IMR-90 (cell line): ENCODE measurements around the gene RPS6KA2. TPM values are rescaled to one million over a fixed set of nuclear protein-coding genes. Genes with fewer than 3 reads are reported as not detected.

Source experiments
- ATAC-seq: fragments of 200-7000 bp; cut with Tn5 transposase; 2 replicates; pipeline ENCODE4 v1.9.1; 2020; ENCODE audit warnings: low read depth, mild to moderate bottlenecking, moderate library complexity
- BruUV-seq: library from RNA; stranded (reverse); fragments of 400-500 nt; replicated peaks from 2 replicates; lab custom pipeline; 2021; lab: Mats Ljungman, UMichigan
- CTCF ChIA-PET: fragments of 300-600 bp; formaldehyde crosslinking; extraction: SDS; loops from one replicate; lab custom pipeline; 2021; ENCODE audit warnings: antibody characterized with exemption; lab: Yijun Ruan, JAX
- POLR2A ChIA-PET: fragments of 300-600 bp; sonication (Branson Sonifier 250); formaldehyde crosslinking; loops from one replicate; lab custom pipeline; 2022; ENCODE audit warnings: antibody characterized with exemption; ENCODE audit not compliant: unreplicated experiment; lab: Charles Lee
- DNase-seq: peaks from one replicate; pipeline ENCODE4 v3.0.0; 2013
- H2AFZ ChIP-seq: replicated peaks from 2 replicates; pipeline ENCODE3; 2013; ENCODE audit warnings: low read length, mild to moderate bottlenecking; ENCODE audit not compliant: poor library complexity
- H2AK5ac ChIP-seq: 2 replicates; pipeline ENCODE4 v1.6.1; 2013; ENCODE audit warnings: low read depth, low read length, inconsistent platforms
- H2AK9ac ChIP-seq: replicated peaks from 2 replicates; pipeline ENCODE3; 2013; ENCODE audit warnings: mild to moderate bottlenecking, low read depth, low read length, moderate library complexity; ENCODE audit not compliant: poor library complexity
- H2BK120ac ChIP-seq: 2 replicates; pipeline ENCODE4 v1.6.1; 2013; ENCODE audit warnings: low read depth, low read length, inconsistent platforms
- H2BK15ac ChIP-seq: 3 replicates; pipeline ENCODE4 v1.6.1; 2013; ENCODE audit warnings: low read depth, low read length, inconsistent platforms
- H2BK20ac ChIP-seq: 2 replicates; pipeline ENCODE4 v1.6.1; 2013; ENCODE audit warnings: low read depth, mild to moderate bottlenecking, inconsistent platforms, low read length, moderate library complexity
- H2BK5ac ChIP-seq: 2 replicates; pipeline ENCODE4 v1.6.1; 2013; ENCODE audit warnings: mild to moderate bottlenecking, low read depth, low read length, inconsistent platforms; ENCODE audit not compliant: poor library complexity, severe bottlenecking
- H3K14ac ChIP-seq: replicated peaks from 2 replicates; pipeline ENCODE4 v1.6.1; 2013; ENCODE audit warnings: low read depth, low read length, inconsistent platforms
- H3K18ac ChIP-seq: 2 replicates; pipeline ENCODE4 v1.6.1; 2013; ENCODE audit warnings: low read depth, low read length, control low read depth
- H3K23ac ChIP-seq: 2 replicates; pipeline ENCODE4 v1.6.1; 2013; ENCODE audit warnings: low read depth, low read length, inconsistent platforms
- H3K27ac ChIP-seq: 2 replicates; pipeline ENCODE4 v1.5.1; 2013; ENCODE audit warnings: mild to moderate bottlenecking, control low read depth, low read length; ENCODE audit not compliant: insufficient read depth
- H3K27me3 ChIP-seq: 2 replicates; pipeline ENCODE4 v1.6.1; 2013; ENCODE audit warnings: low read length; ENCODE audit not compliant: control insufficient read depth, insufficient read depth
- H3K36me3 ChIP-seq: 2 replicates; pipeline ENCODE4 v1.6.1; 2013; ENCODE audit warnings: low read length, mixed read lengths; ENCODE audit not compliant: control insufficient read depth, insufficient read depth
- H3K4ac ChIP-seq: 2 replicates; pipeline ENCODE4 v1.6.1; 2013; ENCODE audit warnings: low read depth, low read length, inconsistent platforms
- H3K4me1 ChIP-seq: 2 replicates; pipeline ENCODE4 v1.6.1; 2013; ENCODE audit warnings: low read length, mixed read lengths; ENCODE audit not compliant: control insufficient read depth, insufficient read depth
- H3K4me2 ChIP-seq: 2 replicates; pipeline ENCODE4 v1.6.1; 2013; ENCODE audit warnings: low read depth, mild to moderate bottlenecking, control low read depth, low read length, moderate library complexity
- H3K4me3 ChIP-seq: 2 replicates; pipeline ENCODE4 v1.5.1; 2013; ENCODE audit warnings: low read depth, mild to moderate bottlenecking, control low read depth, low read length, moderate library complexity; ENCODE audit not compliant: insufficient read depth
- H3K56ac ChIP-seq: 2 replicates; pipeline ENCODE4 v1.6.1; 2013; ENCODE audit warnings: low read length, inconsistent platforms; ENCODE audit not compliant: insufficient read depth; ENCODE audit errors: extremely low read depth
- H3K79me1 ChIP-seq, 2 experiments: 2 replicates each; pipeline ENCODE4 v1.6.1; 2013; ENCODE audit warnings: low read length in 2 of 2, inconsistent platforms in 1 of 2, low read depth in 1 of 2
- H3K9ac ChIP-seq: 2 replicates; pipeline ENCODE4 v1.6.1; 2013; ENCODE audit warnings: low read depth, low read length, control low read depth
- H3K9me1 ChIP-seq: 2 replicates; pipeline ENCODE4 v1.6.1; 2013; ENCODE audit warnings: low read length, inconsistent platforms; ENCODE audit not compliant: insufficient read depth
- H3K9me3 ChIP-seq: 2 replicates; pipeline ENCODE4 v1.6.1; 2013; ENCODE audit warnings: low read length; ENCODE audit not compliant: control insufficient read depth, insufficient read depth
- H4K20me1 ChIP-seq: 2 replicates; pipeline ENCODE4 v1.6.1; 2013; ENCODE audit warnings: low read length, inconsistent platforms; ENCODE audit not compliant: insufficient read depth
- H4K5ac ChIP-seq: 2 replicates; pipeline ENCODE4 v1.6.1; 2013; ENCODE audit warnings: mild to moderate bottlenecking, low read depth, low read length, control low read depth
- H4K8ac ChIP-seq, 2 experiments: 2 replicates each; pipeline ENCODE4 v1.6.1; 2013; ENCODE audit warnings: low read depth in 2 of 2, low read length in 2 of 2, control low read depth in 1 of 2, inconsistent platforms in 1 of 2
- H4K91ac ChIP-seq: 2 replicates; pipeline ENCODE4 v1.6.1; 2013; ENCODE audit warnings: low read depth, low read length, inconsistent platforms; ENCODE audit not compliant: insufficient read depth
- MAZ ChIP-seq: IDR thresholded peaks from 2 replicates; pipeline ENCODE4 v1.6.1; 2012; ENCODE audit warnings: low read depth, mild to moderate bottlenecking, low read length, improper control_type of control experiment, moderate library complexity, borderline replicate concordance
- MXI1 ChIP-seq: IDR thresholded peaks from 2 replicates; pipeline ENCODE4 v1.6.1; 2012; ENCODE audit warnings: low read depth, mild to moderate bottlenecking, low read length, moderate library complexity, borderline replicate concordance
- POLR2A ChIP-seq: IDR thresholded peaks from 2 replicates; pipeline ENCODE4 v1.6.1; 2012; ENCODE audit warnings: mild to moderate bottlenecking, low read depth, low read length
- WGBS, 2 experiments: methylation state at CpG; one replicate each; pipeline versions ENCODE4 v1.1.5 to v1.1.7; 2013; ENCODE audit warnings: missing lambda C conversion rate in 2 of 2; ENCODE audit not compliant: insufficient read length in 1 of 2; ENCODE audit errors: extremely low coverage in 2 of 2; 5-methylcytosine and 5-hydroxymethylcytosine counted together
- dilution Hi-C: fragments of 300-500 bp; cut with HindIII; formaldehyde crosslinking; loops from one replicate; pipeline ENCODE4 v1.14.3; 2018; ENCODE audit warnings: low sequenced_read_pairs; ENCODE audit not compliant: unreplicated experiment
- in situ Hi-C: fragments of 300-500 bp; cut with MboI; formaldehyde crosslinking; loops from 3 replicates; pipeline ENCODE4 v1.14.3; 2019; ENCODE audit warnings: low sequenced_read_pairs, inconsistent platforms, mixed read lengths
- intact Hi-C: fragments of 100-400 bp; cut with micrococcal nuclease; formaldehyde crosslinking; loops from 2 replicates; pipeline ENCODE4 v1.10.0; 2022
- polyA plus RNA-seq, 3 experiments: library from polyadenylated mRNA; depleted of rRNA; stranded (reverse); fragments of >200 nt; gene quantifications; 2 replicates each; pipeline ENCODE4 v1.2.3, GENCODE V29; 2012; ENCODE audit warnings: low replicate concordance in 1 of 3
- total RNA-seq: library from RNA; depleted of rRNA; stranded (reverse); fragments of >200 nt; gene quantifications from 2 replicates; pipeline ENCODE4 v1.2.3, GENCODE V29; 2012
- TF ChIP-seq, protein P1 (sequence below): conservative IDR thresholded peaks from 2 replicates; pipeline ENCODE4 v1.5.1; 2012; ENCODE audit warnings: mild to moderate bottlenecking, low read depth, low read length, improper control_type of control experiment

RPS6KA2 gene
- total and polyA plus RNA-seq, 2 of the 4 experiments (the other 2 are of a cell fraction): 26.9 to 31.3 TPM

DNA sequence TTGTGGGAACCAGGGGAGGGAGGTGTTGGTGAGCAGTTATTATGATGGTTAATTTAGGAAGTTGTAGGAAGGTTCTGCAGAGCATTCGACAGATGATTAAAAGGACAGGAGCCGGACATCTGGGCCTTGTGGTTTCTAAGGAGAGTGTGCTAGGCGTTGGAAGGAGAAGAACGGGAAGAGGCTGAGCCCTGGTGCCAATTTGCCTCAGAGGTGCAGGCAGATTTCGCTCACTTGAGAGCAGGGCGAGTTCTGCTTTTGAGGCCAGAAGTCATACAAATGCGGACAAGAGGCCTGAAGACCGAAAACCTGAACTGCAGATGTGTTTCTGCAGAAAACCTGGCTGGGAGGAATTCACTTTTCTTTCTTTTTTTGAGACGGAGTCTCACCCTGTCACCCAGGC, 30.5 kb upstream of the RPS6KA2 start:
- H3K27me3 ChIP-seq: peaks cover 25% of the 10 kb centered on the region
- no peaks in the 10 kb centered on the region for H4K20me1 ChIP-seq
- no peak overlapping the region for H2BK20ac ChIP-seq
- no peak overlapping the region for H2BK5ac ChIP-seq
- in situ Hi-C loops (no loop called here), intact Hi-C loops (no loop called here), dilution Hi-C loops (no loop called here)
- H4K5ac ChIP-seq: no peak overlapping the region
- no peaks in the 10 kb centered on the region for H3K9me1 ChIP-seq
- H3K4me2 ChIP-seq: no peak overlapping the region; the same call in 1 of the 2 replicates
- H3K9ac ChIP-seq: no peak overlapping the region
- H3K56ac ChIP-seq: no peak overlapping the region
- POLR2A ChIA-PET: no interaction called here
- H3K23ac ChIP-seq: no peak overlapping the region
- no peak overlapping the region for H3K27ac ChIP-seq
- ATAC-seq (no peak), DNase-seq (no peak)
- no peaks in the 10 kb centered on the region for H3K36me3 ChIP-seq
- H2AFZ ChIP-seq: no peak overlapping the region
- BruUV-seq: no TSS peak
- H4K91ac ChIP-seq: no peak overlapping the region
- H3K4ac ChIP-seq: no peak overlapping the region
- H3K4me1 ChIP-seq: peaks cover 3% of the 10 kb centered on the region; the same call in 1 of the 2 replicates
- 77% methylated on average over 6 of the region's 9 CpGs; no CpG with 5 or more reads in 1 of the 2 experiments for WGBS, 2 experiments
- H2BK15ac ChIP-seq: no peak overlapping the region
- H3K14ac ChIP-seq: no peak overlapping the region
- H3K79me1 ChIP-seq: no peaks in the 10 kb centered on the region
- no peak overlapping the region for H2AK9ac ChIP-seq
- H3K9me3 ChIP-seq: no peaks in the 10 kb centered on the region
- TF ChIP-seq, protein P1, sequence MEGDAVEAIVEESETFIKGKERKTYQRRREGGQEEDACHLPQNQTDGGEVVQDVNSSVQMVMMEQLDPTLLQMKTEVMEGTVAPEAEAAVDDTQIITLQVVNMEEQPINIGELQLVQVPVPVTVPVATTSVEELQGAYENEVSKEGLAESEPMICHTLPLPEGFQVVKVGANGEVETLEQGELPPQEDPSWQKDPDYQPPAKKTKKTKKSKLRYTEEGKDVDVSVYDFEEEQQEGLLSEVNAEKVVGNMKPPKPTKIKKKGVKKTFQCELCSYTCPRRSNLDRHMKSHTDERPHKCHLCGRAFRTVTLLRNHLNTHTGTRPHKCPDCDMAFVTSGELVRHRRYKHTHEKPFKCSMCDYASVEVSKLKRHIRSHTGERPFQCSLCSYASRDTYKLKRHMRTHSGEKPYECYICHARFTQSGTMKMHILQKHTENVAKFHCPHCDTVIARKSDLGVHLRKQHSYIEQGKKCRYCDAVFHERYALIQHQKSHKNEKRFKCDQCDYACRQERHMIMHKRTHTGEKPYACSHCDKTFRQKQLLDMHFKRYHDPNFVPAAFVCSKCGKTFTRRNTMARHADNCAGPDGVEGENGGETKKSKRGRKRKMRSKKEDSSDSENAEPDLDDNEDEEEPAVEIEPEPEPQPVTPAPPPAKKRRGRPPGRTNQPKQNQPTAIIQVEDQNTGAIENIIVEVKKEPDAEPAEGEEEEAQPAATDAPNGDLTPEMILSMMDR: no peak
- TF ChIP-seq MXI1: no peak
- no peak for TF ChIP-seq POLR2A
- TF ChIP-seq MAZ: no peak
- H3K4me3 ChIP-seq: no peak overlapping the region
- no peak overlapping the region for H2BK120ac ChIP-seq
- CTCF ChIA-PET: interaction anchor here (0.7 to 0.9 kb wide), 2 partner anchors 11 to 484 kb away, joined by 3 to 4 read pairs; no protein-coding TSS in a partner anchor
- no peak overlapping the region for H4K8ac ChIP-seq
- no peak overlapping the region for H2AK5ac ChIP-seq
- no peak overlapping the region for H3K18ac ChIP-seq
